ENCODE measurements around the gene CA11. TPM values are rescaled to one million over a fixed set of nuclear protein-coding genes. Genes with fewer than 3 reads are reported as not detected.

Gene CA11
- total and polyA plus RNA-seq, 9 of the 15 experiments (the other 6 are each of a cell fraction or from before 2014, with no cell fraction given), result 2.9 to 19.9 (median 8.3) TPM

DNA sequence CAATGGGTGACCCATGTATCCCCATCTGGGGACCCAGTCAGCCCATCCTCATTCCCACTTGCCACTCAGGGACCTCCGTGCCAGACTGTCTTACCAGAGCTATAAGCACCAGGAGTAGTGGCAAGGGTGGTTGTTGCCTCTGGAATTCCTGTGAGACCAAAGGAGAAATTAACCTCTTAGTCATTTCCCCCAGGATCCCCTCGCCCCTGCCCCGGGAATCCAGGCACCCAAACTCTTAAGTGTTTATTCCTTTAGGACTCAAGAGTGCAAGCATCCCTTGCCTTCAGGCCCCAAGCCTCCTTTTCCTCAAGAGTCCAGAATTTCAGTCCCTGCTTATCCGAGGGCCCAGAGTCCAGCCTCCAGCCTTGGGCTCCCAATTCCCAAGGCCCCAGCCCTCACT lies 17.7 kb upstream of the CA11 start:
- no peak for ATAC-seq

DNA sequence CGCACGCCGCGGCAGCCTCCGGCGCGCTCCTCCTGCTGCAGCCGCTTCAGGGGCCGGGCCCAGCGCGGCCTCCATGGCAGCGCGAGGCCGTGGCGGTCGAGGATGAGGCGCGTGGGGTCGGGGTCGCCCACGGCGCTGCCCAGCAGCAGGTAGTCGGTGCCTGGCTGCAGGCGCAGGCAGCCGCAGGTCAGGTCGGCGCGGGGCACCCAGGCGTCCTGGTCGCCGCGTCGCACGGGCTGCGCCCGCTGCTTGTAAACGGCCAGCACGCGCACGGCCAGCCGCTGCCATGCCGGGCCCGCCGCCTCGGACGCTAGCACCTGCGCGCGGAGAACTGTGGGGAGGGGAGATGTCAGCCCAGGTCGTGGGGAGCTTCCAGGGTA lies 15.7 kb upstream of the CA11 start:
- H4K20me1 ChIP-seq (replicated peaks; ENCODE audit: control insufficient read depth, insufficient read depth, low read length), result no peaks in the 10 kb centered on the region
- H2AFZ ChIP-seq (ENCODE audit: low read depth, low read length), result no peak overlapping the region
- no peaks in the 10 kb centered on the region for H3K9me1 ChIP-seq (ENCODE audit: control insufficient read depth, insufficient read depth, low read length)
- FAIRE-seq (no peak), ATAC-seq (no peak), DNase-seq (ENCODE audit: extremely low read depth in 1 of 4, low spot score in 3 of 4) (no peak)
- WGBS (ENCODE audit: insufficient coverage, low coverage, missing lambda C conversion rate), result 98% methylated on average over 9 of the region's 50 CpGs
- peak overlapping the region in 1 of 2 experiments; percentile 31; a peak in 1 of 4 replicates for H3K9ac ChIP-seq (ENCODE audit: insufficient read depth in 1 of 2, low read depth in 2 of 2, low read length in 2 of 2)
- H3K4me2 ChIP-seq (ENCODE audit: insufficient read depth, low read length), result no peak overlapping the region
- no peaks in the 10 kb centered on the region for H3K36me3 ChIP-seq (ENCODE audit: control insufficient read depth, insufficient read depth, low read length)
- in situ Hi-C loops (cut with MboI), result no loop called here
- ChIA-PET POLR2A (interaction anchor here (1.0 kb wide), 1 partner anchor 57 kb away, joined by 3 read pairs; no protein-coding TSS in a partner anchor), CTCF (ENCODE audit: low intra/inter-chr PET ratio) (no interaction called here)
- H3K27me3 ChIP-seq (ENCODE audit: control insufficient read depth in 2 of 2, insufficient read depth in 2 of 2, low read length in 2 of 2), result no peaks in the 10 kb centered on the region
- no TSS peak for BruUV-seq (replicated peaks)
- H3K79me2 ChIP-seq (ENCODE audit: control insufficient read depth, insufficient read depth, low read length), result no peaks in the 10 kb centered on the region
- intact Hi-C loops (cut with micrococcal nuclease), result no loop called here
- no peak overlapping the region for H3K4me3 ChIP-seq
- H3K4me1 ChIP-seq (replicated peaks in 1 of 2; ENCODE audit: control insufficient read depth in 2 of 2, insufficient read depth in 2 of 2, low read length in 2 of 2), result peaks cover 11 to 14% of the 10 kb centered on the region in 2 experiments
- H3K9me3 ChIP-seq (replicated peaks; ENCODE audit: control insufficient read depth, insufficient read depth, low read depth, low read length), result no peaks in the 10 kb centered on the region
- no peak overlapping the region for H3K27ac ChIP-seq (ENCODE audit: extremely low read depth, low read depth, low read length)
- no peak for TF ChIP-seq ZNF780A (CRISPR knock-in tag; IDR thresholded peaks at IDR 0.05)
- no peak for TF ChIP-seq TEAD4 (IDR thresholded peaks at IDR 0.05; ENCODE audit: low read length)
- no peak for TF ChIP-seq TEAD4 (CRISPR knock-in tag; IDR thresholded peaks at IDR 0.05; ENCODE audit: borderline replicate concordance)
- no peak for TF ChIP-seq SMARCB1 (IDR thresholded peaks at IDR 0.05; ENCODE audit: insufficient read length, low read depth)
- TF ChIP-seq E2F3 (CRISPR knock-in tag; IDR thresholded peaks at IDR 0.05), result no peak
- TF ChIP-seq ZNF445 (CRISPR knock-in tag; IDR thresholded peaks at IDR 0.05; ENCODE audit: low read depth), result no peak
- no peak for TF ChIP-seq NFXL1 (CRISPR knock-in tag; IDR thresholded peaks at IDR 0.05)
- TF ChIP-seq EP300 (IDR thresholded peaks at IDR 0.05; ENCODE audit: low read length), result no peak
- TF ChIP-seq, protein P1, sequence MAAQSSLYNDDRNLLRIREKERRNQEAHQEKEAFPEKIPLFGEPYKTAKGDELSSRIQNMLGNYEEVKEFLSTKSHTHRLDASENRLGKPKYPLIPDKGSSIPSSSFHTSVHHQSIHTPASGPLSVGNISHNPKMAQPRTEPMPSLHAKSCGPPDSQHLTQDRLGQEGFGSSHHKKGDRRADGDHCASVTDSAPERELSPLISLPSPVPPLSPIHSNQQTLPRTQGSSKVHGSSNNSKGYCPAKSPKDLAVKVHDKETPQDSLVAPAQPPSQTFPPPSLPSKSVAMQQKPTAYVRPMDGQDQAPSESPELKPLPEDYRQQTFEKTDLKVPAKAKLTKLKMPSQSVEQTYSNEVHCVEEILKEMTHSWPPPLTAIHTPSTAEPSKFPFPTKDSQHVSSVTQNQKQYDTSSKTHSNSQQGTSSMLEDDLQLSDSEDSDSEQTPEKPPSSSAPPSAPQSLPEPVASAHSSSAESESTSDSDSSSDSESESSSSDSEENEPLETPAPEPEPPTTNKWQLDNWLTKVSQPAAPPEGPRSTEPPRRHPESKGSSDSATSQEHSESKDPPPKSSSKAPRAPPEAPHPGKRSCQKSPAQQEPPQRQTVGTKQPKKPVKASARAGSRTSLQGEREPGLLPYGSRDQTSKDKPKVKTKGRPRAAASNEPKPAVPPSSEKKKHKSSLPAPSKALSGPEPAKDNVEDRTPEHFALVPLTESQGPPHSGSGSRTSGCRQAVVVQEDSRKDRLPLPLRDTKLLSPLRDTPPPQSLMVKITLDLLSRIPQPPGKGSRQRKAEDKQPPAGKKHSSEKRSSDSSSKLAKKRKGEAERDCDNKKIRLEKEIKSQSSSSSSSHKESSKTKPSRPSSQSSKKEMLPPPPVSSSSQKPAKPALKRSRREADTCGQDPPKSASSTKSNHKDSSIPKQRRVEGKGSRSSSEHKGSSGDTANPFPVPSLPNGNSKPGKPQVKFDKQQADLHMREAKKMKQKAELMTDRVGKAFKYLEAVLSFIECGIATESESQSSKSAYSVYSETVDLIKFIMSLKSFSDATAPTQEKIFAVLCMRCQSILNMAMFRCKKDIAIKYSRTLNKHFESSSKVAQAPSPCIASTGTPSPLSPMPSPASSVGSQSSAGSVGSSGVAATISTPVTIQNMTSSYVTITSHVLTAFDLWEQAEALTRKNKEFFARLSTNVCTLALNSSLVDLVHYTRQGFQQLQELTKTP (IDR thresholded peaks at IDR 0.05; ENCODE audit: low read depth in 1 of 2, partially characterized antibody in 2 of 2), result no peak
- TF ChIP-seq, protein P2, sequence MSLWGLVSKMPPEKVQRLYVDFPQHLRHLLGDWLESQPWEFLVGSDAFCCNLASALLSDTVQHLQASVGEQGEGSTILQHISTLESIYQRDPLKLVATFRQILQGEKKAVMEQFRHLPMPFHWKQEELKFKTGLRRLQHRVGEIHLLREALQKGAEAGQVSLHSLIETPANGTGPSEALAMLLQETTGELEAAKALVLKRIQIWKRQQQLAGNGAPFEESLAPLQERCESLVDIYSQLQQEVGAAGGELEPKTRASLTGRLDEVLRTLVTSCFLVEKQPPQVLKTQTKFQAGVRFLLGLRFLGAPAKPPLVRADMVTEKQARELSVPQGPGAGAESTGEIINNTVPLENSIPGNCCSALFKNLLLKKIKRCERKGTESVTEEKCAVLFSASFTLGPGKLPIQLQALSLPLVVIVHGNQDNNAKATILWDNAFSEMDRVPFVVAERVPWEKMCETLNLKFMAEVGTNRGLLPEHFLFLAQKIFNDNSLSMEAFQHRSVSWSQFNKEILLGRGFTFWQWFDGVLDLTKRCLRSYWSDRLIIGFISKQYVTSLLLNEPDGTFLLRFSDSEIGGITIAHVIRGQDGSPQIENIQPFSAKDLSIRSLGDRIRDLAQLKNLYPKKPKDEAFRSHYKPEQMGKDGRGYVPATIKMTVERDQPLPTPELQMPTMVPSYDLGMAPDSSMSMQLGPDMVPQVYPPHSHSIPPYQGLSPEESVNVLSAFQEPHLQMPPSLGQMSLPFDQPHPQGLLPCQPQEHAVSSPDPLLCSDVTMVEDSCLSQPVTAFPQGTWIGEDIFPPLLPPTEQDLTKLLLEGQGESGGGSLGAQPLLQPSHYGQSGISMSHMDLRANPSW (CRISPR knock-in tag; IDR thresholded peaks at IDR 0.05), result no peak

More for the DNA sequence above, 17.7 kb upstream of the CA11 start:
- BruUV-seq (replicated peaks), result no TSS peak
- no peaks in the 10 kb centered on the region for H3K9me1 ChIP-seq (ENCODE audit: control insufficient read depth, insufficient read depth, low read length)
- no peak overlapping the region for H2AFZ ChIP-seq (ENCODE audit: low read depth, low read length)
- DNase-seq (ENCODE audit: extremely low read depth in 1 of 4, low spot score in 3 of 4) (no peak), FAIRE-seq (no peak)
- POLR2A ChIA-PET, result interaction anchor here (1.6 kb wide), 1 partner anchor 12 kb away, joined by 6 read pairs; no protein-coding TSS in a partner anchor
- no peak overlapping the region for H3K4me3 ChIP-seq
- H3K9me3 ChIP-seq (replicated peaks; ENCODE audit: control insufficient read depth, insufficient read depth, low read depth, low read length), result no peaks in the 10 kb centered on the region
- H3K4me1 ChIP-seq (replicated peaks in 1 of 2; ENCODE audit: control insufficient read depth in 2 of 2, insufficient read depth in 2 of 2, low read length in 2 of 2), result peaks cover 11 to 14% of the 10 kb centered on the region in 2 experiments
- H3K27ac ChIP-seq (ENCODE audit: extremely low read depth, low read depth, low read length), result no peak overlapping the region
- no peaks in the 10 kb centered on the region for H4K20me1 ChIP-seq (replicated peaks; ENCODE audit: control insufficient read depth, insufficient read depth, low read length)
- no peak overlapping the region for H3K4me2 ChIP-seq (ENCODE audit: insufficient read depth, low read length)
- TF ChIP-seq ATF7 (IDR thresholded peaks at IDR 0.05), result no peak
- CTCF ChIA-PET (ENCODE audit: low intra/inter-chr PET ratio), result no interaction called here
- no peaks in the 10 kb centered on the region for H3K27me3 ChIP-seq (ENCODE audit: control insufficient read depth in 2 of 2, insufficient read depth in 2 of 2, low read length in 2 of 2)
- no peaks in the 10 kb centered on the region for H3K79me2 ChIP-seq (ENCODE audit: control insufficient read depth, insufficient read depth, low read length)
- H3K36me3 ChIP-seq (ENCODE audit: control insufficient read depth, insufficient read depth, low read length), result no peaks in the 10 kb centered on the region
- intact Hi-C loops (cut with micrococcal nuclease) (no loop called here), in situ Hi-C loops (cut with MboI) (no loop called here)
- H3K9ac ChIP-seq (ENCODE audit: insufficient read depth in 1 of 2, low read depth in 2 of 2, low read length in 2 of 2), result peak overlapping the region in 1 of 2 experiments; percentile 36; a peak in 1 of 4 replicates
- WGBS (ENCODE audit: insufficient coverage, low coverage, missing lambda C conversion rate), result 62% methylated on average over 4 of the region's 4 CpGs

Data from K562 (cell line).